ENCODE data around the gene TMEM259.
A peak's percentile ranks its signal among the peaks of the same experiment; 100 is the strongest.
"Not testable (repeated sequence)": the region's sequence is repeated elsewhere in the genome, so short reads cannot be mapped to it uniquely, and the experiment has no call there.

TMEM259 gene

GRCh38 chr19:1038978-1039645 is 18.2 kb upstream of the TMEM259 start:
- no peak for DNase-seq

- no peak for DNase-seq
These were observed 16.7 kb upstream of the TMEM259 start for GRCh38 chr19:1037621-1038064.

- peak; percentile 36 for DNase-seq
These were observed 15.2 kb upstream of the TMEM259 start for GRCh38 chr19:1035998-1036621.

GRCh38 chr19:1032264-1032867 is 11.4 kb upstream of the TMEM259 start:
- no peak for DNase-seq

- peak; percentile 82 for DNase-seq
These were observed 7.4 kb upstream of the TMEM259 start for GRCh38 chr19:1028062-1028926.

- DNase-seq, result peak; percentile 35
These were observed 6.7 kb upstream of the TMEM259 start for GRCh38 chr19:1027650-1028061.

GRCh38 chr19:1026783-1027649 is 6.1 kb upstream of the TMEM259 start:
- DNase-seq, result peak; percentile 52

- DNase-seq, result peak; percentile 70
These were observed 5.2 kb upstream of the TMEM259 start, which contains the start of gene CNN2 for GRCh38 chr19:1025960-1026782. TSS of gene CNN2 (plus strand) at chr19:1026608. CDS start at chr19:1026662, 54 bp downstream.

- DNase-seq, result not testable (repeated sequence)
These were observed 4.2 kb upstream of the TMEM259 start for GRCh38 chr19:1025080-1025479.

GRCh38 chr19:1023883-1024188 is 2.9 kb upstream of the TMEM259 start:
- not testable (repeated sequence) for DNase-seq

GRCh38 chr19:1019980-1020867 is 699 bp downstream of the TMEM259 start:
- no peak for DNase-seq

- no peak for DNase-seq
These were observed 1.3 kb downstream of the TMEM259 start for GRCh38 chr19:1019616-1019961.

GRCh38 chr19:1018932-1019615 is 1.8 kb downstream of the TMEM259 start:
- DNase-seq, result no peak

- DNase-seq, result no peak
These were observed 2.5 kb downstream of the TMEM259 start for GRCh38 chr19:1018393-1018792.

- no peak for DNase-seq
These were observed 3.0 kb downstream of the TMEM259 start for GRCh38 chr19:1017906-1018305.

GRCh38 chr19:1017115-1017905 is 3.6 kb downstream of the TMEM259 start:
- DNase-seq, result no peak

- DNase-seq, result no peak
These were observed 4.2 kb downstream of the TMEM259 start for GRCh38 chr19:1016647-1017114.

GRCh38 chr19:1015782-1016646 is 4.9 kb downstream of the TMEM259 start:
- no peak for DNase-seq
